Activated CD4-positive, alpha-beta T cell treated with anti-CD3 and anti-CD28 coated beads, Interleukin-2, Interleukin-4, amounts not matched to agents 100 ng/mL and 50 ng/mL, durations not matched to agents 16 hours and 8 hours (primary cell): ENCODE measurements around the gene HCLS1.
"Not testable (repeated sequence)": the region's sequence is repeated elsewhere in the genome, so short reads cannot be mapped to it uniquely, and the experiment has no call there.

Experiments used
- DNase-seq: peaks from one replicate; pipeline ENCODE4 v3.0.0-alpha.2; 2020; ENCODE audit warnings: low spot score

Gene HCLS1

DNA sequence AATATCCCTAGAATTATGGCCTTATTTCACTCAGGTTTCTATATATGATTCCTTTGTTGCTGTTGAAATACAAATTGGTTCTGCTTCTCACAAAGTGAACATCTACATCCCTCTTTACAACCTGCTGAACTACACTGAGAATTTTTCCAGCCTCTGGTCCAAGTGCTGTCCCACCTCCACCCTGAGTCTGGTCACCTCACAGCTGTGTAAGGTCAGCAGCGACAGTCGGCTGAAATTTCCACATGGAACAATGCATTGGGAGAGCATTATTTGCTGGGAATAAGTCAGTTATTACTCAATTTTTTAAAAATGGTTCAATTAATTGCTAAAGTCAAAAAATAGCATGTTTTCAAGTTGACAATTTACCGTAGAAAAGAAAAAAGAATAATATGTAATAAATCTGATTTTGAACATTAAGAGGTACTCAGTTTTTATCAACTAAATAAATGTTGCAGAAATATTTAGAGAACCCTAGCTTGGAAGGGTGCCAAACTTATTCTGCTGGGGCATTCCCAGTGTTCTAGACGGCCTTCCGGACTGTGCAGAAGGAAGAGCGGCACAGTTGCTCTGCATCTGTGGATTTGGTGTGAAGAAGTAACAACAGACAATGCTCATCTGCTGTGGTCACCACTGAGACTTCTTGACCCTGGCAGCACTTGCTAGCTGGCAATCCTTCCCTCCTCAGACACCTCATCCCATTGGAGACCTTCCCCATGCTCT, 1.8 kb downstream of the HCLS1 start:
- no peak for DNase-seq

DNA sequence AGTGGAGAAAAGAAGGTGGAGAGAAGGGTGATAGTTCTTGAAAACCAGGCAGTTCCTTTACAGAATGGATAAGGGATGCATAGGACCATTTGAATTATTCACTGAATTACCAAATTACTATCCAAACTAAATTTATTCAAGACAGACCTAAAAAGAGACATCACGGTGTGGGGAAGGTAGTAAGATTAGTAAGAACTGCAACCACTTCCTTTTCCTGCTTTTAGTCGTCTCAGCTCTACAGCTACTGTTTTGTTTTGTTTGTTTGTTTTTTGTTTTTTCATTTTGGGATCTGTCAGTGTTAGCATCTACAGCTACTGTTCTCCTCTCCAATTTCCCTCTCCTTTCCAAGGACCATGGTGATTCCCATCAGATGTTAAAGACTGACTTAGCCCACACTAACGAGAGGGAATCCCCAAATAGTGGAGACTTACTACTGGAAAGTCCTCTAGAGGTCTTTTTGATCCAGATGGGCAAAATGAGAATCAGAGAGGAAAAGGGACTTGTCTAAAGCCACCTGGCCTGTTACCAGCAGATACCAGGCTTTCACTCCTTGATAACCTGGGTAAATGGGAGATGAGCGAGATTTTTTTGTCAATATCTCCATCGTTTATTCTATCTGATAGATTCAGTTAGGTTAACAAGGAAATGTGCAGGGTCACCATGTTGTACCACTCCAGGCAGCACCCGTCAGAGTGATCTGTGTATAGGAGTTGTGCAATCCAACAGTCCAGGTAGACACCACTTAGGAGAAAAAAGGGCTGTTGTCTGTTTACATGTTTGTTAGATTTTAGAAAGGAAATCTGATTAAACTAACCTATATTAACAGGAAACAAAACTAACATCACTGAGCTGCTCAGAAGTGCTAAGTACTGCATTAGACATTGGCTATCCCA, 6.0 kb downstream of the HCLS1 start:
- DNase-seq: peak; percentile 69

DNA sequence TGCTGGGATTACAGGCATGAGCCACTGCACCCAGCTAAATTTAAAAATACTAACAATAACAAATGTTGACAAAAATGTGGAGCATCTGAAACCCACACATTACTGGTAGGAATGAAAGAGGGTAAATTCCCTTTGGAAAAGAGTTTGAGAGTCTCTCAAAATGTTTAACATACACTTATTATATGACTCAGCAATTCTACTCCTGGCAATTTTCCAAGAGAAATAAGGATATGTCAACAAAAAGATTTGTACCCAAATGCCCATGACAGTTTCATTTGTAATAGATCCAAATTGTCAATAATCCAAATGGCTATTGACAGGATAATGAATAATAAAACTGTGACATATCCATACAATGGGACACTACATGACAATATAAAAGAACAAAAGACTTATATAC, 9.0 kb downstream of the HCLS1 start:
- DNase-seq: no peak

DNA sequence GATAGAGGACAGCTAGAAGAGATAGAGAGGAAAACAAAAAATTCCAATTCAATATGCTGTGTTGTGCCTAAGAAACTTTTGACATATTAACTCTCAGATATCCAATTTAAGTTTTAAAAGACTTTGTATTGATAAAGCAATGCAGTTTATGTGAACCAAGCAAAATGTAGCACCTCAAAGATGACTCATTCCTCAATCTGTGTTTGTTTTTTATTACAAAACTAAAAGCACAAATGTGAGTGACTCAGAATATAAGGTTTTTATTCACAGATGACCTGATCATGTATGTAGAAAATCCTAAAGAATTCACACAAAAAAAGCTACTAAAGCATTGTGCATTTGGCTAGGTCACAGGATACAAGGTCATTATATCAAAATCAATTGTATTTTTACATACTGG, 11.1 kb downstream of the HCLS1 start:
- no peak for DNase-seq

DNA sequence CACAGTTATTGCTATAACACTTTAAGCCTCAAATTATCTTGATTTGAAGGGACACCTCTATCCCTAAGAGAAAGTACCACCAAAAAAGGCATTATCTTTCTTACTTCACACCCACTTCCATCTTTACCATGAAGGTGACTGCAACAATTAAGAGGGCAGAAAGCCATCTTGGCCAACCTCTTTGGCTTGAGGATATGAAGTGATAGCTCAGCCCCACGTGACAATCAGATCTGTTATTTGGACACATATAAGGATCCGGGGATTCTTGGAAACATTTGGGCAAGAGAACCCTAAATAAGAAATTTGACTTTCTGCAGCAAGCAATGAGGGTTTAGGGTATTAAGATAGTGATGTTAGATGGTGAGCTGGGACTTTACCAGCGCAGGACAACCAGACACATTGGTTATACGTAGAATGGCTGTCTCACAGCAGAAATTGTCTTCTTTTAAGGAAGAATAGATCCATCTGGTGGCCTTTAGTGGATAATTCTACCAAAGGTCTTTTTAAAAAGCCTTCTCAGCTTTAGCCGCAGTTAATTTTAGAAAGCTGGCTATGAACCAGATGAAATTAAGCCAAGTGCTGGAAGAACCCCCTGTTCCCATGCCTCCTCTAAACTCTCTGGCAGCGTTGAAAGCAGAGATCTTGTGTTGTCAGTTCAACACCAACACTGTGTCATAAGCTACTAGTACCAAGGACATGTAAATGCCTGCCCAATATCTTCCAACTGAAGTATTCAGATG, 12.3 kb downstream of the HCLS1 start:
- no peak for DNase-seq

DNA sequence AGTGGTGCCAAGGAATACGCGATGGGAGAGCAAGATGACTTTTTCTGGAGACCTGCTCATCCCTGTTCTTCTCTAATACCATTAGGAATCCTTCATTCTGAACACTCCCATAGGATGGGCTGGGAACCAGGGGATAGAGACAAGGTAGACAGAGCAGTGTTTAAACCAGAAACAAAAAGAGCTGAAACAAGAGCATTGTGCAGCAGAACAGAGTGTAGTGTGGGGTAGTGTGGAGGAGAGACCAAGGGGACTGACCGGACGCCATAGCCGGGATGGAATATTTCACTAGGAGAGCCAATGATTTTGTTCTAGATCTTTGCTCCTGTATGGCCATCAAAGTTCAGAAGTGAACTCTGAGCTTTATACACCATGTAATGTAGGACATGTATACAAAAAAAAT, 15.6 kb downstream of the HCLS1 start:
- DNase-seq: no peak

DNA sequence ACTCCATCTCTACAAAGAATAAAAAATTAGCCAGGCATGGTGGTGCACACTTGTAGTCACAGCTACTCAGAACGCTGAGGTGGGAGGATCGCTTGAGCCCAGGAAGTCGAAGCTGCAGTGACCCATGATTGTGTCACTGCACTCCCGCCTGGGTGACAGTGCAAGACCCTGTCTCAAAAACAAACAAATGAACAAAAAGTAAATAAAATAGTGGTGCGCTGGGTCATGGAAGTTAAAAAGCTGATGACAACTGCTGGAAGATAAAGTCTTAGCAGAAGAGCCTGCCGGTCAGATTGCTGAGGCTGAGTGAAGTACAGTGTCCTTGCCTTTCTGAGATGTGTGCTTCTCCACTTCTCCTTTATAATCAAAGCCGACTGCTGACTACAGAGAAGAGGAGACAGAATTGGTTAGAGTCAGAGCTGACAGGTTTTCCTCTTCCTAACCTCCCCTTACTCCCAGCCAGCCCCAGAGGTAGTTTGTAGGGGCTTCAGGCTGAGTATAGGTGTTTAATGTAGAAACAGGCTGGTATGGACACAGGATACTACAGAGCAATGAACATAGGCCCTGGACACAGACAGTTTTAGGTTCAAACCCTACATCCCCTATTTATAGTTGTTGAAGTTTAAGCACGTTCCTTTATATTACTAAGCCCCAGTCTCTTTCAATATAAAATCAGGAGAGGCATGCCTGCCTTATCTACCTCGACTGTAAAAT, 17.9 kb downstream of the HCLS1 start:
- DNase-seq: no peak

DNA sequence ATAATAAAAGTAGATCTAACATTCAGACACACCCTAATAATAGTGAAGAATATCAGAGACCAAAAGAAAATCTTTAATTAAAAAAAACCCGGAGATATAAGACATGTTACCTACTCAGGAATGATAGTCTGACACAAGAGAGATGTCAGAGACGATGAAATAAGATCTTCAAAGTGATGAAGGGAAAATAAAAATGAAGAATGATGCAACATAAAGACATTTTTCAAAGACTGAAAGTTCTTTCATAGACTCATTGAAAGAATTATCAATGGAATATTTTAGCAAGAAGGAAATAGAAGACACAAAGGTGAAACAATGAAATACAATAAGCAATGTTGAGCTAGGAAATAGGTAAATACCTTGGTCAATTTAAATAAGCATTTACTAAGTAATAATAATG, 19.6 kb downstream of the HCLS1 start:
- DNase-seq: no peak

DNA sequence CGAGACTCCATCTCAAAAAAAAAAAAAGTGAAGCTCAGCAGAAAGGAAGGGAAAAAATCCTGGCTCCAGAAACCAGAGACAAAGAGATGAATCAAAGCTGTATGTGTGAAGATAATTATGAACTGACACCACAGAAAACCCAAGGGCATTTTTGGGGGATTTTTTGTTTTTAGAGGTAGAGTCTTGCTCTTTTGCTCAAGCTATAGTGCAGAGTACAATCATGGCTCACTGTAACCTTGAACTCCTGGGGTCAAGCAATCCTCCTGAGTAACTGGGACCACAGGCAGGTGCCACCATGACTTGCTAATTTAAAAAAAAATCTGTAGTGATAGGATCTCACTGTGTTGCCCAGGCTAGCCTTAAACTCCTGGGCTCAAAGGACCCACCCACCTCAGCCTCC, 22.8 kb downstream of the HCLS1 start:
- DNase-seq: no peak

DNA sequence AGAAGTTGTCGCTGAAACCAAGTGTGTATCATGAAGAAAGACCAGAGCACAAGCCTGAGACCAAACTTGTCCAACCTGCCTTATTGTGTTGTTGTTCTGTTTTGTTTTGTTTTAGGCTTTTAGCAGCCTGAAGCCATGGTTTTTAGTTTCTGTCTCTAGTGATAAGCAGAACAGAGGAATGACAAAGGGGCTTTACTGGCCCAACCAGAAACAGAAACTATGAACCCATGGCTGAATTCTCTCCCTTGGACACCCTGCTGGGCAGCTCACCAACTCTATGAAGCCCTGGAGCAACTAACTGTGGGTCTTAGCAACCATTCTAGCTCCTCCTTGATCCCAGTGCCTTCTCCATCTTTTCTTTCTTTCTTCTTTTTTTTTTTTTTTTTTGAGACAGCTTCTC, 30.3 kb downstream of the HCLS1 start:
- DNase-seq: no peak

DNA sequence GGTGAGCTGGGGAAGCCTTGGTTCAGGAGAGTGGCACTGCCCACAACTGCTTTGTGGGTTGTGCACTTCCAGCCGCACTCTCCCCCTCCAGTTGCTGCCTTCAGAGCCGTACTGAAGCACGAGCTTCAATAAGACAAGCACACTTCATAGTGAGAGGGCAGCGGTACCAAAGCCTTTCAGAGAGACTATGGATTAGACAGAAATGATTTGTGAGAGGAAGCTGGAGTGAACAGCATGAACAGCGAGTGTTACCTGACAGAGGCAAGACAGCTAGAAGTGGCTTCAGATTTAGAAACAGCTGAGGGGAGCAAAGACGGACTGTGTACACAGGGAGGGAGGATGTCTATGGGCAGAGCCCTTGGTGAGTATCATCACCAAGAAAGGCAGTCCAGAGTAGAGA, 31.1 kb downstream of the HCLS1 start:
- no peak for DNase-seq

DNA sequence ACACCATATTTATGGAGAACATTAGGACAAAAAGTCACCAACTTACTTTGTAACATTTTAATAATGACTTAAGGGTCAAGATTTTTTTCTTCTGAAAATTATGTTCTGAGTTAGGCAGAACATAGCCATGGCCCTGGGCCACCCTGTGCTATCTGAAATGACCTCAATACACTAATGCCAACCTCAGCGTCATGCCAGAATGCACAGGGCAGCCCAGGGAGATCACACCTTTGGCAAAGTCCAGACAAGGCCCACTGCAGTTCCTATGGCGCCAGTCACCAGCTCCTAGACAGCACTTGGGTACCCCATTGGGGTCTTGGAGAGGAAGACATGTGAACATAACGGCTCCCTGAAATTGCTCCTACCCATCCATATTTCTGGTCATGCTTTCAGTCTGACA, 33.1 kb downstream of the HCLS1 start:
- DNase-seq: no peak

DNA sequence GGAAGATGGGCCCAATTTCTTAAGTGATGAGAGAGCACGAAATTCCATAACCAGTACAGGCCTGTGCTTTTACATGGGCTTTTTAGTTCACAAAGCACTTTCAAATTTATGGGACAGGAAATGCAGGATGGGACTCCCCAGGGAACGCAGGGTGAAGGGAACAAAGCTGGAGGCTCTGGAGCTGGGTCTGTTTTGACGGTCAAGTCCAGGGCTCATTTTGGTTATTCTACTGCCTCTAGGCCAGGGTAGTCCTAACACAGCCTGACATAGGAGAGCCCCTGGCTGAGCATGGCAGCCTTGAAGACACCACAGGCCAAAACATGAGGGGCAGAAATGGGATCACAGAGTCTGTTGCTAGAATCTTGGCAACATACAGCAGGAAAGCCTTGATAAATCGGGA, 33.5 kb downstream of the HCLS1 start:
- no peak for DNase-seq

DNA sequence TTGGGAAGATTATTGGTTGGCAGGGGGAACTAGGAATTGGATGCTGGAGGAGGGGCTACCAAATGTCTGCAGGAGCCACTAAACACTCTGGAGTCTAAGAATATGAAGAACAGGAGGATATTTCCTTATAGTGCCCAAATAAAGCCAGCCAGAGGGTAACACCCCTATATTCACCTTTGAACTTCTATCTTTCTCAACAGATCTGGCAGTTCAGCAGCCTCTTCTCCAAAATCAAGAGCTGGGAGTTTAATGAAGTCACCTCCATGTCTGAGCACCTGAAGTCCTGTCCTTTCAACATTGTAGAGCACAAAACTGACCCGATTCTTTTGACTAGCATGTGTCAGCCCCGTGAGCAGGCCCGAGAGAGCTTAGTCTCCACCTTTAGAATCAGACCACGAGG, 34.2 kb downstream of the HCLS1 start:
- DNase-seq: no peak

DNA sequence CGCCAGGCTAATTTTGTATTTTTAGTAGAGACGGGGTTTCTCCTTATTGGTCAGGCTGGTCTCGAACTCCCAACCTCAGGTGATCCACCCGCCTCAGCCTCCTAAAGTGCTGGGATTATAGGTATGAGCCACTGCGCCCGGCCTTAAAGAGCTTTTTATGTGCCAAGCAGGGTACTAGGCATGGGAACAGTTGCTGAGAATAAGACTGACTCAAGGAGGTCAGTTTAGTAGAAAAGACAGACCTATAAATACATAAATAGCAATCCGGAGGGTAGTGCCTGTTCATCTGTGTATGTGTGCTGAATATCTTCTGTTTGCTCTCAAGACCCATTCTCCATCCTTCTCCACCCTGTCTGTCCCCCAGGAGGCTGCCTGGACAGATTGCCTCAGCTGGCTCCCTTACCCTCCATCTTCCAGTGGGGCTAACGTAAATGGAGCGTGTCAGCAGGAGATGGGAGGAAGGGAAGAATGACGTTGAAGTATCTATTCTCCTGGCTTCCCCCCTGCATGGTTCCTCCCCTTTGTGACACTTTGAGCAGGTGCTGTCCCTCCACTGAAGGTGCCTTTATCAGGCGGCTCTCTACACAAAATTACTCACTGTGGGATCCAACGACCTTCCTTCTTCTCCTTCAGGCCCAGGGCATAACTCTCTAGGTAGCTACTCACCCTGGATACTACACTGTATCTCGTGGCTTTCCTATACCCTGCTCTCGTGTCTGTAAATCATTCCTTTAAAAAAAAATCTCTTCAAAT, 36.4 kb downstream of the HCLS1 start:
- DNase-seq: no peak

DNA sequence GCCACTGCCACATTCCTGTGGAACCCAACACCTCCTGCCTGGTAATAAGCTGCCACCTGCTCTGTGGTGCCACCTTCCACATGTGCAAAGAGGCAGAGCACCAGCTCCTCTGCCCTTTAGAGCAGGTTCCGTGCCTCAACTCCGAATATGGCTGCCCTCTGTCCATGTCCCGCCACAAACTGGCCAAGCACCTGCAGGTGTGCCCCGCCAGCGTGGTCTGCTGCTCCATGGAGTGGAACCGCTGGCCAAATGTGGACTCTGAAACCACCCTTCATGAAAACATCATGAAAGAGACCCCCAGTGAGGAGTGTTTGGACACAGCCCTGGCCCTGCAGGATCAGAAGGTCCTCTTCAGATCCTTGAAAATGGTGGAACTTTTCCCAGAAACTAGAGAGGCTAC, 39.2 kb downstream of the HCLS1 start:
- DNase-seq: no peak

DNA sequence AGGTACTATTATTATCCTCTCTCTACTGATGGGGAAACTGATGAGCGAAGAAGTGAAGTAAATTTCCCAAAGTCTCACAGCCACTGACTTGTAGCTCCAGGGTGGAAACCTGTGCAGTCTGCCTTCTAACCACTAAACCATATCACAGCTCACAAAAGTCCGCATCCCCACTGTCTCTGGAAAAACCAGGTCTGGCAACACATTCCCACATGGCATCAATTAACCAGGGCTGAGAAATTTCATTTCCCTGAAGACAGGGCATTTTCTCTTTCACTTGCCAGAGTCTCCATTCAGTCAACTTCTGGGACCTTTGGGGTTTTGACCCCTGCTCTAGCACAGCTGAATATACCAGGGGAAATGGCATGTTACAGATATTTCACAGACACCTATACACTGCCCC, 41.0 kb downstream of the HCLS1 start:
- no peak for DNase-seq

DNA sequence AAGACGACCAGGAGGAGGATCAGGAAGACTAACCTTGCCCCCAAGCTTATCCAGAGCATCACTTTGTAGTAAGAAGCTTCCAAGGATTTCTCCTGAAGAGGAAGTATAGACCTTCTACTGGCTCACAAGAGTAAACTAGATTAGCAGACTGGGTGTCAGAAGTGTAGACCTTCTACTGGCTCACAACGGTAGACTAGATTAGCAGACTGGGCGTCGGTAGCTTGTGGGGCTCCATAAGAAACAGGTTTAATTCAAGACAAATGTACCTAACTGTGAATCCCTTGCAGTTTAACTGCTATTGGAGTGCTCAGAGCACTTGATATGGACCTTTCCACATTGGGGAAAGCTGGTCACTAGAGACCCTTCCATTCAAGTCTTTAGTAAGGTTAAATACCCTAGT, 54.6 kb downstream of the HCLS1 start:
- no peak for DNase-seq

DNA sequence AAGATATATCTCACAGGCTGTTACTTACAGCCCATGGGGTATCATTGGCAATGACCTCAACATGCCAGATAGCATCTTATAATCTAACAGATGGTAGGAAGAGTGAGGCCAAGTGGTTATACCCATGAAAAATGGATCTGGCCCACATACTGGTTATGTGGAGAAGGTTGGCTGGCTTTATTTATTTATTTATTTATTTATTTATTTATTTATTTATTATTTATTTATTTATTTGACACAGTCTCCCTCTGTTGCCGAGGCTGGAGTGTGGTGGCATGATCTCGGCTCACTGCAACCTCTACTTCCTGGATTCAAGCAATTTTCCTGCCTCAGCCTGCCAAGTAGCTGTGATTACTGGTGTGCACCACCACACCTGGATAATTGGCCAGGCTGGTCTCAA, 55.9 kb downstream of the HCLS1 start:
- no peak for DNase-seq

DNA sequence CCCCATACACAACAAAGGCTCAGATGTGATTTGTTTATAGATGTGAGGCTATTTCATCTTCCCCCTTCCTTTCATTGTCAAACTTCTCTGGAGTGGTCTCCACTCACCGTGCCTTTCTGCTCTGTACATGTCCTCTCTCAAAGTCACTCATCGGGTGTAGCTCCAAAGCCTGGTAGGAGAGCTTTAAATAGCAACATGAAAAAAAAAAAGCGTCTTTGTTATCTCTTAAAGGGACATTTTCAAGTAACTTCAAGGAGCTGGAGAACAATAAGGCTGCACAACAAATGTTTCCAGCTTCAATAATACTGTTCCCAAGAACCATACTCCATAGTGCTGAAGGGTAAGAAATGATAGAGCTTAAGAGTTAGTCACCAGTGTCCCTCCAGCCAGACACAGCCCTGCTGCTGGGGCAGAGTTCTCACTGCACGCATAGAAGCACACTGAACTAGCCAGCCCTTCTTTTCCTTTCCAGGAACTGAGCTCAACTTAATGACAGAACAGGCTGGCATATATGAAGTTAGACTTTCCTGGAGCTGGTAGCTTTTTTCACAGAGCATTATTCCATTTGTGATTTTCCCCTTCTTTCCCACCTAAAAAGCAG, 59.4 kb downstream of the HCLS1 start:
- no peak for DNase-seq

DNA sequence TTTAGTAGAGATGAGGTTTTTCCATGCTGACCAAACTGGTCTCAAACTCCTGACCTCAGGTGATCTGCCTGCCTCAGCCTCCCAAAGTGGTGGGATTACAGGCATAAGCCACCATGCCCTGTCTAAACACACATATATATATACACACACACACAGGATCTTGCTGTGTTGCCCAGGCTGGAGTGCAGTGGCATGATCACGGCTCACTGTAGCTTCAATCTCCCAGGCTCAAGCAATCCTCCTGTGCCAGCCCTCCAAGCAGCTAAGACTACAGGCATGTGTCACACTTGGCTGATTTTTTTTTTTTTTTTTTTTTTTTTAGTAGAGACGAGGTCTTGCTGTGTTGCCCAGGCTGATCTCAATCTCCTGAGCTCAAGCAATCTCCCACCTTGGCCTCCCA, 60.8 kb downstream of the HCLS1 start:
- not testable (repeated sequence) for DNase-seq
